ENCODE measurements around the gene SPPL3. TPM values are rescaled to one million over a fixed set of nuclear protein-coding genes. Genes with fewer than 3 reads are reported as not detected.

The SPPL3 gene
- total and polyA plus RNA-seq, 2 donors from 2014 or later: 23.8 to 51.9 TPM

DNA sequence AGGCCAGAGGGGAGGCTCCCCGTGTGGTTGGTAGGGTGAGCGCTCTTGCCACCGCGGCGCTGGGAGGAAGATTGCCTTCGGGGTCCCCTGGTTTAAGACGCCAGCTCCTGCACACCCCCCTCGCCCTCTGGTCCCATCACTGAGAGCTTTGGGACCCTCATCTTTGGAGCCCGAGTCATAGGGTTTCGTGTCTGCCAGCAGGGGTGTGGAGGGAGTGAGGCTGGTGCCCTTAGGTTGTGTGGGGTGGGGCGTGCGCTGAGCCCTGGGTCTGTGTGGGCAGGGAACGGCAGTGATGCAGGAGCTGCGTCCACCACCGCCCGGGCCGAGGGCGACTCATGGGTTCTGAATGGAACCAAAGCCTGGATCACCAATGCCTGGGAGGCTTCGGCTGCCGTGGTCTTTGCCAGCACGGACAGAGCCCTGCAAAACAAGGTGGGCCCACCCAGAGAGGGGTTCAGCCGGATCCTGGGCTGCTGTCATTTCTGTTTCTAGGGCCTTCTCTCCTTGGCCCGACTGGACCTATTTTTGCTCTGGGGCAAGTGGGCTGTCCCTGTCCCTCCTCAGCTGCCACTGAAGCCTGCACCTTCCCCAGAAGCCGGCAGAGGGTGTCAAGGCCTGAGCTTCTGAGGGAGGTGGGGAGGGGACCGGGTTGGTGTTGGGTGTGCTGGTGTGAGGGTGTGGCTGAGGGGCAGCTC lies 166.5 kb downstream of the SPPL3 start:
- no peak overlapping the region for H3K4me3 ChIP-seq (ENCODE audit: low read length in 3 of 3)
- intact Hi-C loops (cut with DNase I): loop anchor here (10.0 kb wide), 1 partner anchor 237 kb away; the partner anchor contains the start of gene HNF1A
- peaks cover 0 to 2% (median 0%) of the 10 kb centered on the region in 3 donors for H3K36me3 ChIP-seq (ENCODE audit: control insufficient read depth in 2 of 3, insufficient read depth in 3 of 3, low read length in 3 of 3)
- FAIRE-seq (no peak), DNase-seq (peak in 1 of 5 donors; percentile 31)
- H3K9me3 ChIP-seq (ENCODE audit: control insufficient read depth in 2 of 3, insufficient read depth in 1 of 3, low read length in 3 of 3): no peaks in the 10 kb centered on the region
- H3K4me1 ChIP-seq (ENCODE audit: control insufficient read depth in 2 of 3, insufficient read depth in 2 of 3, low read depth in 1 of 3, low read length in 3 of 3): no peaks in the 10 kb centered on the region
- no peaks in the 10 kb centered on the region for H3K27me3 ChIP-seq (ENCODE audit: control insufficient read depth, insufficient read depth, low read length)
- no peak overlapping the region for H3K27ac ChIP-seq (ENCODE audit: low read depth in 2 of 2, low read length in 2 of 2)
- TF ChIP-seq CTCF (IDR thresholded peaks at IDR 0.05; ENCODE audit: borderline replicate concordance, extremely low read depth, insufficient read depth): no peak
- no peak overlapping the region for H3K9ac ChIP-seq (ENCODE audit: low read length in 3 of 3)

GRCh38 chr12:120736404-120737331 lies 167.5 kb downstream of the SPPL3 start:
- Histone ChIP-seq H3K27ac (ENCODE audit: low read depth in 2 of 2, low read length in 2 of 2) (no peak overlapping the region), H3K4me1 (ENCODE audit: control insufficient read depth in 2 of 3, insufficient read depth in 2 of 3, low read depth in 1 of 3, low read length in 3 of 3) (no peaks in the 10 kb centered on the region), H3K36me3 (ENCODE audit: control insufficient read depth in 2 of 3, insufficient read depth in 3 of 3, low read length in 3 of 3) (peaks cover 0 to 2% (median 0%) of the 10 kb centered on the region in 3 donors), H3K27me3 (ENCODE audit: control insufficient read depth, insufficient read depth, low read length) (no peaks in the 10 kb centered on the region), H3K9ac (ENCODE audit: low read length in 3 of 3) (no peak overlapping the region), H3K4me3 (ENCODE audit: low read length in 3 of 3) (no peak overlapping the region), H3K9me3 (ENCODE audit: control insufficient read depth in 2 of 3, insufficient read depth in 1 of 3, low read length in 3 of 3) (no peaks in the 10 kb centered on the region)
- no peak for TF ChIP-seq CTCF (IDR thresholded peaks at IDR 0.05; ENCODE audit: borderline replicate concordance, extremely low read depth, insufficient read depth)
- intact Hi-C loops (cut with DNase I): loop anchor here (10.0 kb wide), 1 partner anchor 238 kb away; the partner anchor contains the start of gene HNF1A
- no peak for FAIRE-seq
- DNase-seq: no peak

DNA sequence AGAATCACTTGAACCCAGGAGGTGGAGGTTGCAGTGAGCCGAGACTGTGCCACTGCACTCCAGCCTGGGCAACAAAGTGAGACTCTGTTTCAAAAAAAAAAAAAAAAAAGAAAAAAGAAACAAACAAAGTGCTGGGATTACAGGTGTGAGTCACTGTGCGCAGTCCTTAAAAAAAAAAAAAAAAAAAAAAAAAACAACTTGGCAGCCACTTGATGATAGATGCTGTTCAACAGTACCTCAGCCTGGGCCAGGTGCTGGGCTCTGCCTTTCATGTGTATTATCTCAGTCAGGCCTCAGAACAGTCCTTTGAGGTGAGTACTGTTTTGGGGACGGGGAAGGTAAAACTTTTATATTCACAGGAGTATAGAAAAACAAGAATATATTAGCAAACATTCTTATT lies 169.0 kb downstream of the SPPL3 start:
- FAIRE-seq (no peak), DNase-seq (no peak)
- H3K27ac ChIP-seq (ENCODE audit: low read depth in 2 of 2, low read length in 2 of 2): no peak overlapping the region
- intact Hi-C loops (cut with DNase I): loop anchor here (10.0 kb wide), 1 partner anchor 240 kb away; the partner anchor contains the start of gene HNF1A
- TF ChIP-seq CTCF (IDR thresholded peaks at IDR 0.05; ENCODE audit: borderline replicate concordance, extremely low read depth, insufficient read depth): no peak
- H3K9me3 ChIP-seq (ENCODE audit: control insufficient read depth in 2 of 3, insufficient read depth in 1 of 3, low read length in 3 of 3): no peaks in the 10 kb centered on the region
- H3K36me3 ChIP-seq (ENCODE audit: control insufficient read depth in 2 of 3, insufficient read depth in 3 of 3, low read length in 3 of 3): peaks cover 0 to 8% (median 0%) of the 10 kb centered on the region in 3 donors
- no peaks in the 10 kb centered on the region for H3K4me1 ChIP-seq (ENCODE audit: control insufficient read depth in 2 of 3, insufficient read depth in 2 of 3, low read depth in 1 of 3, low read length in 3 of 3)
- no peak overlapping the region for H3K9ac ChIP-seq (ENCODE audit: low read length in 3 of 3)
- H3K4me3 ChIP-seq (ENCODE audit: low read length in 3 of 3): no peak overlapping the region
- no peaks in the 10 kb centered on the region for H3K27me3 ChIP-seq (ENCODE audit: control insufficient read depth, insufficient read depth, low read length)

Data from kidney (tissue), 14 donors.